SK-N-SH treated with all-trans-retinoic acid at 6 μM for 48 hours (cell line): Measurements from ENCODE around the gene ATRN.

ENCODE experiments used
- ISL1 ChIP-seq: fragments of 250-450 bp; sonication (Bioruptor Pico); IDR thresholded peaks from 2 replicates; pipeline ENCODE4 v2.1.2; 2022; ENCODE audit warnings: mild to moderate bottlenecking, moderate library complexity
- TOX ChIP-seq: fragments of 250-450 bp; sonication (Bioruptor Pico); IDR thresholded peaks from 2 replicates; pipeline ENCODE4 v1.8.0; 2021; ENCODE audit warnings: mild to moderate bottlenecking, moderate library complexity, borderline replicate concordance

DNA sequence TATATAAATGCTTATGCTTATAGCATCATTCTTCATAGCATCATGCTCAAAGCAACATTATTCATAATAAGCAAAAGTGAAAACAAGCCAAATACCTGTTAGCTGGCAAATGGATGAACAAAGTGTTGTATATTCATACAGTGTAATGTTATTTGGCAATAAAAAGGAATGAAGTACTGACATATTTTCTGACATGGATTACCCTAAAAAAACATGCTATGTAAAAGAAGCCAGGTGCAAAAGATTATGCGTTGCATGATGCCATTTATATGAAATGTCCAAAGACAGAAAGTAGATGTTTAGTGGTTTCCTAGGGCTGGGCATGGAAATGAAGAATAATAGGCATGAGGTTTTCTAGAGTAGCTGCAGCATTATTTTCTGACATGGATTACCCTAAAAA, 115.3 kb downstream of the ATRN start:
- no peak for TF ChIP-seq ISL1 (CRISPR knock-in tag)
- no peak for TF ChIP-seq TOX (CRISPR knock-in tag)
